Measurements from ENCODE around the gene RNF212. TPM values are rescaled to one million over a fixed set of nuclear protein-coding genes. Genes with fewer than 3 reads are reported as not detected.

Gene RNF212, protein sequence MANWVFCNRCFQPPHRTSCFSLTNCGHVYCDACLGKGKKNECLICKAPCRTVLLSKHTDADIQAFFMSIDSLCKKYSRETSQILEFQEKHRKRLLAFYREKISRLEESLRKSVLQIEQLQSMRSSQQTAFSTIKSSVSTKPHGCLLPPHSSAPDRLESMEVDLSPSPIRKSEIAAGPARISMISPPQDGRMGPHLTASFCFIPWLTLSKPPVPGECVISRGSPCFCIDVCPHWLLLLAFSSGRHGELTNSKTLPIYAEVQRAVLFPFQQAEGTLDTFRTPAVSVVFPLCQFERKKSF
- polyA plus RNA-seq (2013, experiment 1 of 4), result 4.2 TPM
- 4.7 TPM for polyA plus RNA-seq (2013, experiment 2 of 4)
- polyA plus RNA-seq (2013, experiment 3 of 4), result 3.2 TPM
- 2.4 TPM for polyA plus RNA-seq (2013, experiment 4 of 4)

DNA sequence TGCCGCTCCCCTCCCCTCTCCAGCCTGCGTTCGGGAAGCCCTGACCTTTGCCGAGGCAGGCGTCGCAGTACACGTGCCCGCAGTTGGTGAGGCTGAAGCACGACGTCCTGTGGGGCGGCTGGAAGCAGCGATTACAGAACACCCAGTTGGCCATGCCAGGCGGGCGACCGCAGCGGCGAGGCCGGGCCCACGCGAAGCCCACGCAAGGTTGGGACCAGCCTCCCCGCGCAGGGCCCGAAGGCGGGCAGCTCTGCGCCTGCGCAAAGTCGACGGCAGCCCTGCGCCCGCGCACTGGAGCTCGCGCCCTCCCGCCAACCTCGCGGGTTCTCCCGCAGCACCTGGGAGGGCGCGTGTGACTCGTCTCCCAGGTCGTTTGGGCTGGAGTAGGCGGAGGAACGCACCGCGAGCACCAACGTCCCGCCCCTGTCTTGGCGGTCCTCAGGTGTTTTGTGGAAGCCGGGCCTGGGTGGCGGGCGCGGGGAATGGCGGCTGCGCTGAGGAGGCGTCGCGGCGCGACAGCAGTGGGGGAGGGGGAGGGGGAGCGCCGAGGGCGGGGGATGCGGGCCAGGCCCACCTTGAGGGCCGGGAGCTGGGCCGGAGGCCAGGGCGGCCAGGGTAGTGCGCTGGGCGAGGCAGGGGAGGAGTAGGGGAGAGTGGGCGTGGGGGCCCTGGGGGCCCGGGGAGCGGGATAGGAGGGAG, at the start of gene RNF212:
Gene RNF212, minus strand, starts transcription at position 254 of the 699 bp plus-strand sequence. Its CDS starts 100 bp downstream, at position 154.
- Histone ChIP-seq H3K4me3 (ENCODE audit: insufficient read depth, low read depth, low read length) (peak within 1 kb of the TSS; percentile 33), H3K9me3 (ENCODE audit: control insufficient read depth, low read length) (no peaks in the 10 kb centered on the region)
- WGBS, 2 experiments, result 21 to 23% methylated on average over 69 to 71 of the region's 72 CpGs

DNA sequence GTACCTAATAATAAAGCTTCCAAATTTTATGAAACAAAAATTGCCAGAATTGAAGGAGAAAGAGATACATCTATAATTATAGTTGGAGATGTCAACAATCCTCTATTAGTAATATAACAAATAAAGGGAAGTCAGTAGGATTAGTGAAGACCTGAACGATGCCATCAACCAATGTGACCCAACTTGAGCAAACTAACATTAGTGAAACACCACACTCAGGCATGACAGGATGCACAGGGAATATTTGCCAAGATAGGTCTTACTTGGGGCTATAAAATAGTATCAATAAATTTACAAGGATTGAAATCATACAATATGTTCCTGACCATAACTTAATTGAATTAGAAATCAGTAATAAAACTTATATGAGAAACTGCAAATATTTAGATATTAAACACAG, 47.0 kb upstream of the RNF212 start:
- Histone ChIP-seq H3K4me1 (ENCODE audit: control insufficient read depth, insufficient read depth, low read length) (no peaks in the 10 kb centered on the region), H3K9me3 (ENCODE audit: control insufficient read depth, low read length) (no peaks in the 10 kb centered on the region), H3K4me3 (ENCODE audit: insufficient read depth, low read depth, low read length) (no peak overlapping the region), H3K36me3 (ENCODE audit: control insufficient read depth, insufficient read depth, low read length) (no peaks in the 10 kb centered on the region), H3K27me3 (ENCODE audit: control insufficient read depth, insufficient read depth, low read length, poor library complexity, severe bottlenecking) (peaks cover 7% of the 10 kb centered on the region), H3K27ac (ENCODE audit: insufficient read depth, low read depth, low read length, poor library complexity, severe bottlenecking) (no peak overlapping the region)
- WGBS, 2 experiments, result 78 to 83% methylated on average over 1 of the region's 1 CpG

More for the DNA sequence above, at the start of gene RNF212:
- Histone ChIP-seq H3K36me3 (ENCODE audit: control insufficient read depth, insufficient read depth, low read length) (no peaks in the 10 kb centered on the region), H3K27me3 (ENCODE audit: control insufficient read depth, insufficient read depth, low read length, poor library complexity, severe bottlenecking) (peaks cover 64% of the 10 kb centered on the region), H3K4me1 (ENCODE audit: control insufficient read depth, insufficient read depth, low read length) (no peaks in the 10 kb centered on the region), H3K27ac (ENCODE audit: insufficient read depth, low read depth, low read length, poor library complexity, severe bottlenecking) (no peak within 1 kb of the TSS)

DNA sequence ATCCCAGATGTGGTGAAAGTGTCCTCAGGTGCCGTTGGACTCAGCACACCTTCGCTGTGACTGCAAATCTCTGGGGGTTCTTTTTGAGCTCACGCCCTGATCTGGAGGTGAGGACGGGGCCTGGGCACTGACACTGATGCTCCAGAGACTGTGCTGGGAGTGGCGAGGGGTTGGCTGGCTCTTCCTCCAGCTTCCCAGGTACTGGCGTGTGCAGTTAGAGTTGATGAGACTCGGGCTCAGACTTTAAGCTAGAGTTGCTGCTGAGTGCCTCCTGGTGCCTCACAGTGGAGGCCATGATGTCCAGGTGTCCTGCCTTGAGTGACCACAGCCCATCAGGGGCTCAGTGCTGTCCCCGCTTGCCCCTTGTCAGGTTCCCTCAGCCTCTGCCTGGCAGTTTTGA, 42.7 kb upstream of the RNF212 start:
- H3K4me1 ChIP-seq (ENCODE audit: control insufficient read depth, insufficient read depth, low read length), result no peaks in the 10 kb centered on the region
- no peak overlapping the region for H3K27ac ChIP-seq (ENCODE audit: insufficient read depth, low read depth, low read length, poor library complexity, severe bottlenecking)
- 88 to 89% methylated on average over 8 of the region's 8 CpGs for WGBS, 2 experiments
- H3K9me3 ChIP-seq (ENCODE audit: control insufficient read depth, low read length), result no peaks in the 10 kb centered on the region
- H3K36me3 ChIP-seq (ENCODE audit: control insufficient read depth, insufficient read depth, low read length), result no peaks in the 10 kb centered on the region
- peaks cover 13% of the 10 kb centered on the region for H3K27me3 ChIP-seq (ENCODE audit: control insufficient read depth, insufficient read depth, low read length, poor library complexity, severe bottlenecking)
- no peak overlapping the region for H3K4me3 ChIP-seq (ENCODE audit: insufficient read depth, low read depth, low read length)

DNA sequence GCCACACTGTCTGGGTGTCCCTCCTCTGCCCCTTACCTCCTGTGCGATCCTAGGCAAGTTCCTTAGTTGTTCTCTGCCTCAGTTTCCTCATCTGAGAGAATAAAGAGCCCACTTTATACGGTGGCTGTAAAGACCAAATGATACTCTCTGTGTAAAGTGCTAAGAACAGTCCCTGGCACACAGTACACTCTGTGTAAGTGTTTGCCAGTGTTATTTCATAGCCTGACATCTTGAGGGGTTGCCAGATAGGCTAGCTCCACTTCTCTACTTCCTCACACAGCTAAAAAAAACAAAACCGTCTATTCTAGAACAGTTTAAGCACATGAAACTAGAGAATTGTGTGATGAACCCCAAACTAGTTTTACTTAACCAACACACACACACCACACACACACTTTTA, 42.0 kb upstream of the RNF212 start:
- no peaks in the 10 kb centered on the region for H3K4me1 ChIP-seq (ENCODE audit: control insufficient read depth, insufficient read depth, low read length)
- H3K9me3 ChIP-seq (ENCODE audit: control insufficient read depth, low read length), result no peaks in the 10 kb centered on the region
- no peak overlapping the region for H3K4me3 ChIP-seq (ENCODE audit: insufficient read depth, low read depth, low read length)
- H3K27me3 ChIP-seq (ENCODE audit: control insufficient read depth, insufficient read depth, low read length, poor library complexity, severe bottlenecking), result peaks cover 10% of the 10 kb centered on the region
- WGBS, 2 experiments, result 86 to 93% methylated on average over 3 of the region's 3 CpGs
- H3K27ac ChIP-seq (ENCODE audit: insufficient read depth, low read depth, low read length, poor library complexity, severe bottlenecking), result no peak overlapping the region
- no peaks in the 10 kb centered on the region for H3K36me3 ChIP-seq (ENCODE audit: control insufficient read depth, insufficient read depth, low read length)

DNA sequence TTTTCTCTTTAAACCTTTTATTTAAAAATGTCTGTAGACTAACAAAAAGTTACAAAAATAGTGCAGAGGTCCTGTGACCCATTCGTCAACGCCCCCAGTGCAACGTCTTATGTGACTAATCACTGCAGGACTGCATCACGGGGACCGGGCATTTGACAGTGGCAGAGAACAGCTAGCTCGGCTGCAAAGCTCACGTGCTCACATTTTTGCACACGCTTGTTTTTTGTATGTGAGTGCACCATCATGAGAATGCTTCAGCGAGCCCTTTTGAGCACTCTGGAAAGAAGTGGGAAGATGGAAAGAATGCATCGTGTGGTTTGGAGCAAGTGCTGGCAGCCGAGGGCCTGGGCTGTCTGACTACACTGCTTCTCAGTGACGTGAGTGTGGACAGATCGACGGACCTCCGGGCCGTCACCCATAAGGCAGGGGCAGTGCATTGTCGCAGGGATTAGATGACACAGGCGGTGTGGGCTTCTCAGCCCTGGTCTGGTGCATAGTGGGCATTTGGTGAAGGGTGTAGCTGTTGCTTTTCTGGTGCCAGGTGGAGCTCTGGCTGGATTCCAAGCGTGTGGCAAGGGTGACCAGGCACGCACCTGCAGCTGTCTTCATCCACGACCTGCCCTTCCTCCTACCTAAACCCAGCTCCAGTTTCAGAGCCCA, 41.3 kb upstream of the RNF212 start:
- no peaks in the 10 kb centered on the region for H3K9me3 ChIP-seq (ENCODE audit: control insufficient read depth, low read length)
- no peaks in the 10 kb centered on the region for H3K36me3 ChIP-seq (ENCODE audit: control insufficient read depth, insufficient read depth, low read length)
- peaks cover 10% of the 10 kb centered on the region for H3K27me3 ChIP-seq (ENCODE audit: control insufficient read depth, insufficient read depth, low read length, poor library complexity, severe bottlenecking)
- 88% methylated on average over 21 of the region's 21 CpGs for WGBS, 2 experiments
- H3K4me3 ChIP-seq (ENCODE audit: insufficient read depth, low read depth, low read length), result no peak overlapping the region
- H3K27ac ChIP-seq (ENCODE audit: insufficient read depth, low read depth, low read length, poor library complexity, severe bottlenecking), result no peak overlapping the region
- no peaks in the 10 kb centered on the region for H3K4me1 ChIP-seq (ENCODE audit: control insufficient read depth, insufficient read depth, low read length)

DNA sequence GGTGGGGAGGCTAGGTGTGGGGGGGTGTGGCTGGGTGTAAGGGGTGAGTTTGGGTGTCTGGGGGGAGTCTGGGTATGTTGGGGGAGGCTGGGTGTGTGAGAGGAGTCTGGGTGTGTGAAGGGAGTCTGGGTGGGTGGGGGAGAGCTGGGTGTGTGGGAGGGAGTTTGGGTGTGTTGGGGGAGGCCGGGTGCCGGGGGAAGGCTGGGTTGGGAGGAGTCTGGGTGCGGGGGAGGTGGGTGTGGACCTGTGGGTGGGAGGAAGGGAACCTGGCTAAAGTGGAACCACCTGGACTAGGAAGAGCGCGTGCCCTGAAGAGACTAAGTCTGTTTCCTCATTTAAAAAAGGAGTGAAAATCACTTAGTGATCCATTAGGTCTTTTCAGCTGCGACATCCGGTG, 40.8 kb upstream of the RNF212 start:
- Histone ChIP-seq H3K27me3 (ENCODE audit: control insufficient read depth, insufficient read depth, low read length, poor library complexity, severe bottlenecking) (peaks cover 10% of the 10 kb centered on the region), H3K9me3 (ENCODE audit: control insufficient read depth, low read length) (no peaks in the 10 kb centered on the region), H3K4me1 (ENCODE audit: control insufficient read depth, insufficient read depth, low read length) (no peaks in the 10 kb centered on the region), H3K36me3 (ENCODE audit: control insufficient read depth, insufficient read depth, low read length) (no peaks in the 10 kb centered on the region), H3K27ac (ENCODE audit: insufficient read depth, low read depth, low read length, poor library complexity, severe bottlenecking) (no peak overlapping the region), H3K4me3 (ENCODE audit: insufficient read depth, low read depth, low read length) (no peak overlapping the region)
- 88 to 89% methylated on average over 7 of the region's 7 CpGs for WGBS, 2 experiments

DNA sequence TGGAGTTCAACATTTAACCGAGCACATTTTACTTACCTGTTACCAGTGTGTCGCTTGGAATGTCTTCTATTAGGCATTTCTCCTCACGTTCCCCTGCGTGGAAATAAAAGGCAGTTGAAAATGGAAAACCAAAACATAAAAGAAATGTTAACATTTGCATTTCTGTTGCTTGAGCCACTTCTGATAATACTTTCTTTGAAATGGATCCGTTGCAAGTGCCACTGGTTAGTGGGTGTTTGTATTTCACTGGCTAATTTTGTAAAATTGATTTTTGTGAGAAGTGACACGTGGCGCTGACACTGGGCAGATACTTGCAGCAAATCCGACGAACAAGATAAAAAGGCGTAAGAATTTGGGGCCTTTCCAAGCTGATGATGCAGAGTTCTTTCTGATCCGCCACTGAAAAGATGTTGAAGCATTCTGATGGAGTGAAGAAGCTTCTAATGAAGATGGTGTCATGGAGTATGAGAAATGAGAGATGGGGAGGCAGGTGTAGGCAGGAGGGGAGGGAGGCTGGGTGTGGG, 40.3 kb upstream of the RNF212 start:
- no peak overlapping the region for H3K27ac ChIP-seq (ENCODE audit: insufficient read depth, low read depth, low read length, poor library complexity, severe bottlenecking)
- 84 to 89% methylated on average over 11 of the region's 11 CpGs for whole genome bisulfite sequencing, 2 experiments

DNA sequence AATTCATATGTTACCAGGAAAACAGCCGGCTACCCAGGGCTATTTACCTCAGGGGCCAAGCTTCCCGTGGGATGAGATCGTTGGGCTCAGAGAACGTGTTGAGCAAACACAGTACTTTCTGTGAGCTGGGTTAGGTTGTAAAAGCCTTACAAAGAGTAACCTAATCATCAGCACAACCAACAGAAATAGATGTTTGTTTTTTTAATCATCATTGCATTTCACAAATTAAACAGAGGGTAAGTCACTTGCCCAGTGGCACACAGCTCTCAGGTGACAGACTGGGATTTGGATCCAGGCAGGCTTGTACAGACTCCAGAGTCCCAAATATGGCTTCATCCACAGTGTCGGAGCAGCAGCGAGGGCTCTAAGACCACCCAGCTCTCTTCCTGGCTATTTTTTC, 38.9 kb upstream of the RNF212 start:
- H3K27me3 ChIP-seq (ENCODE audit: control insufficient read depth, insufficient read depth, low read length, poor library complexity, severe bottlenecking), result peaks cover 10% of the 10 kb centered on the region
- H3K4me3 ChIP-seq (ENCODE audit: insufficient read depth, low read depth, low read length), result no peak overlapping the region
- no peak overlapping the region for H3K27ac ChIP-seq (ENCODE audit: insufficient read depth, low read depth, low read length, poor library complexity, severe bottlenecking)
- 84% methylated on average over 6 of the region's 6 CpGs for WGBS, 2 experiments
- no peaks in the 10 kb centered on the region for H3K36me3 ChIP-seq (ENCODE audit: control insufficient read depth, insufficient read depth, low read length)
- H3K9me3 ChIP-seq (ENCODE audit: control insufficient read depth, low read length), result no peaks in the 10 kb centered on the region
- no peaks in the 10 kb centered on the region for H3K4me1 ChIP-seq (ENCODE audit: control insufficient read depth, insufficient read depth, low read length)

More for the DNA sequence above, 40.3 kb upstream of the RNF212 start:
- H3K9me3 ChIP-seq (ENCODE audit: control insufficient read depth, low read length), result no peaks in the 10 kb centered on the region
- no peak overlapping the region for H3K4me3 ChIP-seq (ENCODE audit: insufficient read depth, low read depth, low read length)
- H3K27me3 ChIP-seq (ENCODE audit: control insufficient read depth, insufficient read depth, low read length, poor library complexity, severe bottlenecking), result peaks cover 10% of the 10 kb centered on the region
- H3K4me1 ChIP-seq (ENCODE audit: control insufficient read depth, insufficient read depth, low read length), result no peaks in the 10 kb centered on the region
- H3K36me3 ChIP-seq (ENCODE audit: control insufficient read depth, insufficient read depth, low read length), result no peaks in the 10 kb centered on the region

DNA sequence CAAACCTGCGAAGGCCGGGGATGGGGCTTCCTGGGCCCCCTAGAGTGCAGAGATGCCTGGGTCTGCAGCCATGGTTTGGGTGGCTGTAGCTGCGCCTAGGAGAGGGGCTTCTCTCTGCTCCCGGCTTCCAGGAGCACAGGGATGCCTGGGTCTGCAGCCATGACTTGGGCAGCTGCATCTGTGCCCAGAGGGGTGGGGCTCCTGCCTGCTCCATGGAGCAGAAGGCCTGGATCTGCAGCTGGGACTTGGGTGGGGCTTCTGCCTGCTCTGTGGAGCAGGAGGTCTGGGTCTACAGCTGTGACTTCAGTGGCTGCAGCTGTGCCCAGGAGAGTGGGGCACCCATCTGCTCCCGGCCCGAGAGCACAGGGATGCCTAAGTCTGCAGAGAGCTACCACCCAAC, 38.2 kb upstream of the RNF212 start:
- Histone ChIP-seq H3K4me3 (ENCODE audit: insufficient read depth, low read depth, low read length) (no peak overlapping the region), H3K4me1 (ENCODE audit: control insufficient read depth, insufficient read depth, low read length) (no peaks in the 10 kb centered on the region), H3K9me3 (ENCODE audit: control insufficient read depth, low read length) (no peaks in the 10 kb centered on the region), H3K27ac (ENCODE audit: insufficient read depth, low read depth, low read length, poor library complexity, severe bottlenecking) (no peak overlapping the region), H3K27me3 (ENCODE audit: control insufficient read depth, insufficient read depth, low read length, poor library complexity, severe bottlenecking) (peaks cover 10% of the 10 kb centered on the region), H3K36me3 (ENCODE audit: control insufficient read depth, insufficient read depth, low read length) (no peaks in the 10 kb centered on the region)
- WGBS, 2 experiments, result 91 to 94% methylated on average over 6 of the region's 6 CpGs

DNA sequence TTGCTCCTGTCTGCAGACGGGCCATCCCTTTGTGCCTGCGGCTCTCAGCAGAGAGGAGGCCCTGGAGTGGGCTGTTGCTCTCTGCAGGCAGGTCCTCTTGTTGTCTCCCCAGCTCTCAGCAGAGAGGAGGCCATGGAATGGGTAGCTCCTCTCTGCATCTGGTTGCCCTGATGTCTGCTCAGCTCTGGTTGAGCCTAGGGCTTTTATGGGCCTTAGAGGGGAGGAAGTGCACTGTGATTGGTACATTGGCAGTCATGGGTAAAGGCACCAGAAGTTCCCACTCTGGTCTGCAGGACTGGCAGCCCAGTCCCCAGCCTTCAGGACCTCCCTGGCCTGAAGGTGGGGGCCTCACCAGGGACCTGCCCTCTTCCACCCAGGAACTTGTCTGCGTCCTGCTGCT, 37.5 kb upstream of the RNF212 start:
- H3K27ac ChIP-seq (ENCODE audit: insufficient read depth, low read depth, low read length, poor library complexity, severe bottlenecking), result no peak overlapping the region
- no peak overlapping the region for H3K4me3 ChIP-seq (ENCODE audit: insufficient read depth, low read depth, low read length)
- 72 to 74% methylated on average over 3 of the region's 3 CpGs for WGBS, 2 experiments
- H3K9me3 ChIP-seq (ENCODE audit: control insufficient read depth, low read length), result no peaks in the 10 kb centered on the region
- no peaks in the 10 kb centered on the region for H3K4me1 ChIP-seq (ENCODE audit: control insufficient read depth, insufficient read depth, low read length)
- no peaks in the 10 kb centered on the region for H3K36me3 ChIP-seq (ENCODE audit: control insufficient read depth, insufficient read depth, low read length)
- peaks cover 10% of the 10 kb centered on the region for H3K27me3 ChIP-seq (ENCODE audit: control insufficient read depth, insufficient read depth, low read length, poor library complexity, severe bottlenecking)

All from ectodermal cell (in vitro differentiated cells).